Cardiac fibroblast (primary cell): ENCODE data around the gene LHX4.

Source experiments
- DNase-seq, 2 donors: peaks; one replicate each; pipeline versions ENCODE4 v3.0.0 to v3.0.0-alpha.2; 2010; ENCODE audit warnings: low read depth in 2 of 2
- H3K4me3 ChIP-seq, 2 donors: replicated peaks in 1 of 2; 1 replicate in 1 of 2; 2 replicates in 1 of 2; pipeline ENCODE4 v1.5.1; 2011; ENCODE audit warnings: low read depth in 2 of 2, low read length in 2 of 2, mild to moderate bottlenecking in 2 of 2, moderate library complexity in 1 of 2
- TF ChIP-seq, protein P1 (sequence below): IDR thresholded peaks from one replicate; pipeline ENCODE4 v1.5.1; 2011; ENCODE audit warnings: low read depth, mild to moderate bottlenecking, low read length, inconsistent platforms

Gene LHX4

DNA sequence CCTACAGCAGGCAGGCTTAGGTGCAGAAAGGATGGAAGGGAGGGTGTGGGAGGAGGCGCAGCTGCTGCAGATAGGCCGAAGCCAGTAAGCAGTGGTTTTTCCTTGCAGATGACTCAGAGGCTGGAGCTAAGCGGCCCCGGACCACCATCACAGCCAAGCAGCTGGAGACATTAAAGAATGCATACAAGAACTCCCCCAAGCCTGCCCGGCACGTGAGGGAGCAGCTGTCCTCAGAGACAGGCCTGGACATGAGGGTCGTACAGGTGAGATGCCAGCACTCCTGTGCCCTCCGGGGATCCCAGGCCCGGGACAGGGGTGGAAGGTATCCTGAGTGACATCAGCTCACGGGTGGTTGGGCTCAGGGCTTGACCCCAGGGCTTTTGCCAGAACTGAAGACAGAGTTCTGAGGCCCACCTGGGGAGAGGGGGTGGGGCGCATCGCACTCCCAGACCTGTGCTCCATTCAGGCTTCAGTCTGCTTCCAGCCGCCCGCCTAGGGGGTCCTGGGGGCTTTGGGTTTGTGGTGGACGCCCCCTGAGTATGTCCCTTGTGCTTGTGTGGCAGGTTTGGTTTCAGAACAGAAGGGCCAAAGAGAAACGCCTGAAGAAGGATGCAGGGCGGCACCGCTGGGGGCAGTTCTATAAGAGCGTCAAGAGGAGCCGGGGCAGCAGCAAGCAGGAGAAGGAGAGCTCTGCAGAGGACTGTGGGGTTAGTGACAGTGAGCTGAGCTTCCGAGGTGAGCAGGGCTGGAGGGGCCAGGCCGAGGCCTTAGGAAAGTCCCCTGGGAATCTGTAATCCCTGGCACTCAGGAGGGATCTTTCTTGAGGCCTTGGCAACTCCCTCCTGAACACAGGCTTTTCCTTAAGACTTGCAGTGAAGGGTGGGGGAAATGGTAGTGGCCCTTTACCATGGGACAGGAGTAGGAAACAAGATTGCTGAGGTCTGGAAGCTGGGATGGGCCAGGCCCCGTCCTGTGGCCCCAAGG, 41.5 kb downstream of the LHX4 start:
- DNase-seq: peak; percentile 70 to 77
- no peak overlapping the region for H3K4me3 ChIP-seq
- TF ChIP-seq, protein P1, sequence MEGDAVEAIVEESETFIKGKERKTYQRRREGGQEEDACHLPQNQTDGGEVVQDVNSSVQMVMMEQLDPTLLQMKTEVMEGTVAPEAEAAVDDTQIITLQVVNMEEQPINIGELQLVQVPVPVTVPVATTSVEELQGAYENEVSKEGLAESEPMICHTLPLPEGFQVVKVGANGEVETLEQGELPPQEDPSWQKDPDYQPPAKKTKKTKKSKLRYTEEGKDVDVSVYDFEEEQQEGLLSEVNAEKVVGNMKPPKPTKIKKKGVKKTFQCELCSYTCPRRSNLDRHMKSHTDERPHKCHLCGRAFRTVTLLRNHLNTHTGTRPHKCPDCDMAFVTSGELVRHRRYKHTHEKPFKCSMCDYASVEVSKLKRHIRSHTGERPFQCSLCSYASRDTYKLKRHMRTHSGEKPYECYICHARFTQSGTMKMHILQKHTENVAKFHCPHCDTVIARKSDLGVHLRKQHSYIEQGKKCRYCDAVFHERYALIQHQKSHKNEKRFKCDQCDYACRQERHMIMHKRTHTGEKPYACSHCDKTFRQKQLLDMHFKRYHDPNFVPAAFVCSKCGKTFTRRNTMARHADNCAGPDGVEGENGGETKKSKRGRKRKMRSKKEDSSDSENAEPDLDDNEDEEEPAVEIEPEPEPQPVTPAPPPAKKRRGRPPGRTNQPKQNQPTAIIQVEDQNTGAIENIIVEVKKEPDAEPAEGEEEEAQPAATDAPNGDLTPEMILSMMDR: no peak

DNA sequence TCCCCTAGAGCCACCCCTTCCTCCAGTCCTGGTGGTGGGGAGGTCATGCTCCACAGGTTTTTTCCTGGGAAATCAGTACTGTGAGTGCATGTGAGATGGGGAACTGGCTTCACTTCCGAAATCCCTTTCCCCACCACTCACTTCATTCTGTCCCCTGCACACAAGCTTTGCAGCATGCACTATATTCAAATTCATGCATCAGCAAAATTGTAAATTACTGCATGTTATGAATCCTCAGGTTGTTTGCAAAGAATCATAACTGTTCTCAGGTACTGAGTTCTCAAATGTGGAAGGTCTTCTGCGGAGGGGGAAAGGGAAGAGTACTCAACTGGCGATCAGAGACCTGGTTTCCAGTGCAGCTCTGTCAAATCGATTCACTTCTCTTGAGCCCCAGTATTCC, 42.3 kb downstream of the LHX4 start:
- TF ChIP-seq, protein P1: no peak

DNA sequence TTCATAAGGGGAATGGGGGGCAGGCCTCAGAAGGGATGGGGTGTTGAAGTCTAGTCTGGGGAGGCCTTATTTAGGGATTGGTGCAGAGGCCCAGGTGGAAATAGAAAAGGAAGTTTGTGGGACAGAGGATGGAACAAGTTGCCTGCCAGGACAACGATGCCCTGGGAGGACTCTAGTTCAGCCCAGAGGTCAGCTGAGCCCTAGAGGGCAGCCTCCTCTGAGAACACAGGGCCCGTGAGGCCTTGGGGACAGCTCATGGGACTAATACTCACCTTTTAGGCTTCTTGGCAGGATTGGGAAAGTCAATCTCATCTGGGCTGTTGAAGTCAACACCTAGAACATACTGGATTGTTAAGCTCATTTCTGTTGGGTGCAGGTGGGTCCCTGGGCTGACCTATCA, 43.0 kb downstream of the LHX4 start:
- H3K4me3 ChIP-seq: no peak overlapping the region
- no peak for DNase-seq
- TF ChIP-seq, protein P1: no peak

More for the DNA sequence above, 42.3 kb downstream of the LHX4 start:
- no peak for DNase-seq
- H3K4me3 ChIP-seq: no peak overlapping the region

GRCh38 chr1:180274221-180274620, 44.2 kb downstream of the LHX4 start:
- no peak for DNase-seq
- TF ChIP-seq, protein P1: no peak
- H3K4me3 ChIP-seq: no peak overlapping the region

GRCh38 chr1:180275726-180276125, 45.7 kb downstream of the LHX4 start:
- no peak for DNase-seq
- no peak overlapping the region for H3K4me3 ChIP-seq
- TF ChIP-seq, protein P1: no peak

GRCh38 chr1:180277476-180278193, 47.6 kb downstream of the LHX4 start:
- no peak overlapping the region for H3K4me3 ChIP-seq
- TF ChIP-seq, protein P1: no peak
- no peak for DNase-seq
